AG04449 (cell line): ENCODE measurements around the gene TAP1.

Experiments used
- CTCF ChIA-PET: fragments of 350-600 bp; formaldehyde crosslinking; extraction: SDS; loops from one replicate; lab custom pipeline; 2021; ENCODE audit warnings: antibody characterized with exemption; lab: Yijun Ruan, JAX
- POLR2A ChIA-PET: fragments of 400-600, 350-600 bp; formaldehyde crosslinking; extraction: SDS; loops from one replicate; lab custom pipeline; 2020; ENCODE audit warnings: antibody characterized with exemption, inconsistent platforms; lab: Yijun Ruan, JAX
- DNase-seq: peaks from one replicate; pipeline ENCODE4 v3.0.0-alpha.2; 2010; ENCODE audit warnings: low read depth, low spot score
- H3K4me3 ChIP-seq: 2 replicates; pipeline ENCODE4 v1.5.1; 2011; ENCODE audit warnings: low read depth, mild to moderate bottlenecking, control low read depth, low read length
- TF ChIP-seq, protein P1 (sequence below): IDR thresholded peaks from one replicate; pipeline ENCODE4 v1.5.1; 2011; ENCODE audit warnings: mild to moderate bottlenecking, moderate library complexity, low read length, control low read depth, inconsistent platforms; ENCODE audit not compliant: insufficient read depth; ENCODE audit errors: missing control alignments

TAP1 gene, protein sequence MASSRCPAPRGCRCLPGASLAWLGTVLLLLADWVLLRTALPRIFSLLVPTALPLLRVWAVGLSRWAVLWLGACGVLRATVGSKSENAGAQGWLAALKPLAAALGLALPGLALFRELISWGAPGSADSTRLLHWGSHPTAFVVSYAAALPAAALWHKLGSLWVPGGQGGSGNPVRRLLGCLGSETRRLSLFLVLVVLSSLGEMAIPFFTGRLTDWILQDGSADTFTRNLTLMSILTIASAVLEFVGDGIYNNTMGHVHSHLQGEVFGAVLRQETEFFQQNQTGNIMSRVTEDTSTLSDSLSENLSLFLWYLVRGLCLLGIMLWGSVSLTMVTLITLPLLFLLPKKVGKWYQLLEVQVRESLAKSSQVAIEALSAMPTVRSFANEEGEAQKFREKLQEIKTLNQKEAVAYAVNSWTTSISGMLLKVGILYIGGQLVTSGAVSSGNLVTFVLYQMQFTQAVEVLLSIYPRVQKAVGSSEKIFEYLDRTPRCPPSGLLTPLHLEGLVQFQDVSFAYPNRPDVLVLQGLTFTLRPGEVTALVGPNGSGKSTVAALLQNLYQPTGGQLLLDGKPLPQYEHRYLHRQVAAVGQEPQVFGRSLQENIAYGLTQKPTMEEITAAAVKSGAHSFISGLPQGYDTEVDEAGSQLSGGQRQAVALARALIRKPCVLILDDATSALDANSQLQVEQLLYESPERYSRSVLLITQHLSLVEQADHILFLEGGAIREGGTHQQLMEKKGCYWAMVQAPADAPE

GRCh38 chr6:32853541-32854375, at the start of gene TAP1, which contains the start of gene PSMB9:
TAP1 (minus strand) TSS chr6:32853704; CDS start chr6:32853636, 68 bp downstream.
PSMB9 (plus strand) TSS chr6:32854192; CDS start chr6:32854230, 38 bp downstream.
- TF ChIP-seq, protein P1, sequence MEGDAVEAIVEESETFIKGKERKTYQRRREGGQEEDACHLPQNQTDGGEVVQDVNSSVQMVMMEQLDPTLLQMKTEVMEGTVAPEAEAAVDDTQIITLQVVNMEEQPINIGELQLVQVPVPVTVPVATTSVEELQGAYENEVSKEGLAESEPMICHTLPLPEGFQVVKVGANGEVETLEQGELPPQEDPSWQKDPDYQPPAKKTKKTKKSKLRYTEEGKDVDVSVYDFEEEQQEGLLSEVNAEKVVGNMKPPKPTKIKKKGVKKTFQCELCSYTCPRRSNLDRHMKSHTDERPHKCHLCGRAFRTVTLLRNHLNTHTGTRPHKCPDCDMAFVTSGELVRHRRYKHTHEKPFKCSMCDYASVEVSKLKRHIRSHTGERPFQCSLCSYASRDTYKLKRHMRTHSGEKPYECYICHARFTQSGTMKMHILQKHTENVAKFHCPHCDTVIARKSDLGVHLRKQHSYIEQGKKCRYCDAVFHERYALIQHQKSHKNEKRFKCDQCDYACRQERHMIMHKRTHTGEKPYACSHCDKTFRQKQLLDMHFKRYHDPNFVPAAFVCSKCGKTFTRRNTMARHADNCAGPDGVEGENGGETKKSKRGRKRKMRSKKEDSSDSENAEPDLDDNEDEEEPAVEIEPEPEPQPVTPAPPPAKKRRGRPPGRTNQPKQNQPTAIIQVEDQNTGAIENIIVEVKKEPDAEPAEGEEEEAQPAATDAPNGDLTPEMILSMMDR, result peak; percentile 87
- DNase-seq, result peak; percentile 51
- ChIA-PET POLR2A (interaction anchor here (0.7 to 2.2 kb wide), 6 partner anchors 9 to 118 kb away, joined by 3 to 22 read pairs (median 4); partner anchors contain the start of genes BRD2 and TAP2), CTCF (interaction anchor here (0.9 to 9.6 kb wide), 12 partner anchors 12 to 440 kb away, joined by 3 to 313 read pairs (median 6); partner anchors contain the start of genes PSMB8 and TAP2)
- peak within 1 kb of the TSS; percentile 89 for H3K4me3 ChIP-seq

DNA sequence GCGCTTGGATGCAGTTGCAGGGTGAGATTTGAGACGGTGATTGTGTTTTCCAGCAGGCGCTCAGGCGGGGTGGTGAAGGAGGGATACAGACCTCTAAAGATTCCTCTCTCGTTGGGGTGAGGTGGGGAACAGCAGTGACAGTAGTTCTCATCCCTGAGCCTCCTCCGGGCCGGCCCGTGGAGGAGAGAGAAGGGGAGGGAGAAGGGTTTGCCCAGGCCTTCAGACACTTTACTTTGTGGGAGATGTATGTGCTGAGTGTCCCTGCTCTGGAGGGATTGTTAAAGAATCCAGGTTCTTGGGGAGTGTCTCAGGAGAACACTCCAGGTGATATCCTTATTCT, 41.5 kb upstream of the TAP1 start:
- ChIA-PET POLR2A (interaction anchor here (1.8 to 1.9 kb wide), 2 partner anchors 76 to 80 kb away, joined by 10 to 34 read pairs; no protein-coding TSS in a partner anchor), CTCF (interaction anchor here (0.9 to 5.3 kb wide), 10 partner anchors 9 to 353 kb away, joined by 3 to 44 read pairs (median 9); partner anchors contain the start of gene HLA-DMA)
- peak overlapping the region; percentile 77 for H3K4me3 ChIP-seq
- no peak for DNase-seq
- TF ChIP-seq, protein P1, result no peak

DNA sequence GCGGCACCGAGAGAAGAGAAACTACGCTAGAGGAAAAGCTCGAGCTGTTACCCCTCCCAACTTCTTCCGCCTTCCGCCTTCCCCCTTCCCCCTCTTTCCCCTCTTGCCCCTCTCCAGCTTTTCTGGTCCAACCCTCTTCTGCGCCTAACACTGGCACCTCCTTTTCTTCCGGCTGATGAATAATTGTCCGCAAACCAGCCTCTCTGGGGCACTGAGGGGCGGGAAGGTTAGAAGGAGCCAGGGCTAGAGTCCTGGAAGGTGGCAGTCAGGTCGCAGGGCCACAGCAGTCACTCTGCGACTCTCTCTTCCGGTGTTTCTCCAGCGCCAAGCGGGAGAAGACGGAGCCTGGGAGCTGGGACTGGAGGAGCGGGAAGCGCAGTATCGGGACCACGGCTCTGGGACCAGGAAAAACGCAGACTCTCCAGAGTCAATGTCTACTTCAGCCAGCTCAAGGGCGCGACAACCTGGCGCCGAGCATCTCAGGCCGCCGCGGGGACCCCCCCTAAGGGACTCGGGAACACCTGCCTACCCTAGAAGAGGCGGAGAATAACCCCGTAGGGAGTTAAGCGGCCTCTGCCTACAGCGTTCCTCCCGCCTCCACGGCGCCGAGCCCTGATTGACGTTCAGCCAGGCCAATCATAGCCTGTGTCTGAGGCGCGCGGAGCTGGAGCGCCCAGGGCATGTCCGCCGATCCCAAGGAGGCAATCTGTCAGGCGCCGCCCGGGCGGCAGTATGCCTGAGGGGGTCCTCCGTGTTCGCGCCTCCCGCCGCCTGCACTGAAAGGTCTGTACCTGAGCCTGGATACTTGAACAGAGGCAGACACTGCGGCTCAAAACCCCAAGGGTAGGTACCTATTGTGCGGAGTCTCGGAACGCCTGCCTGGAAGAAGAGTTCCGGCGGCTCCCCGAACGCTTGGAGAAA, 40.8 kb upstream of the TAP1 start:
- CTCF ChIA-PET, result interaction anchor here (0.9 to 5.3 kb wide), 14 partner anchors 9 to 354 kb away, joined by 3 to 44 read pairs (median 4); partner anchors contain the start of gene HLA-DMA
- POLR2A ChIA-PET, result interaction anchor here (1.2 to 1.9 kb wide), 3 partner anchors 77 to 90 kb away, joined by 5 to 34 read pairs (median 10); no protein-coding TSS in a partner anchor
- TF ChIP-seq, protein P1, result no peak
- peak overlapping the region; percentile 77 for H3K4me3 ChIP-seq
- DNase-seq, result peak; percentile 44

- no peak overlapping the region for H3K4me3 ChIP-seq
- TF ChIP-seq, protein P1, result no peak
- DNase-seq, result no peak
- ChIA-PET POLR2A (no interaction called here), CTCF (interaction anchor here (0.6 to 1.2 kb wide), 3 partner anchors 43 to 93 kb away, joined by 3 to 4 read pairs (median 3); partner anchors contain the start of gene TAP2)
Observed at GRCh38 chr6:32890831-32891230, 37.3 kb upstream of the TAP1 start.

DNA sequence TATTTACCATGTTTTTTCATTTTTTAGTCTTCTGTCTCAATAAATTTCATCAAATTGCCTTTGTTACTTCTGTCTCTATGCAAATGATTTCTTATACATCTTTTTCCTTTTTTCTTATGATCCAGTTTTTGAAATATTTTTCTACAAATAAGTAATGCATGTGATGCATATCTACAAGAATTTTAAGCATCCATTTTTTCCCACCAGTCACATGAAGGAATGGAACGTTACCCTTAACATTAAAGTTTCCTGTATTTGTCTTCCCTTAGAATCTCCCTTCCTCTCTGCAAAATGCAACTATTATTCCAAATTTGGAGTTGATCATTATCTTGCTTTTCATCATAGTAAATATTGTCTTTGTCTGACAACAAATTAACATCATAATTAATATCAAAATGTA, 36.0 kb upstream of the TAP1 start:
- POLR2A ChIA-PET, result interaction anchor here (0.8 kb wide), 1 partner anchor 95 kb away, joined by 4 read pairs; no protein-coding TSS in a partner anchor
- H3K4me3 ChIP-seq, result no peak overlapping the region
- CTCF ChIA-PET, result interaction anchor here (0.7 to 1.2 kb wide), 5 partner anchors 44 to 95 kb away, joined by 3 to 5 read pairs (median 3); no protein-coding TSS in a partner anchor
- no peak for DNase-seq
- TF ChIP-seq, protein P1, result no peak
